Loucy (cell line): ENCODE measurements around the gene COL13A1.

Source experiments
- H2AFZ ChIP-seq: fragments of 200-600 bp; sonication (generic); 2 replicates; pipeline ENCODE4 v1.6.0; 2016; ENCODE audit warnings: antibody characterized with exemption, mild to moderate bottlenecking, low read length, moderate library complexity
- H3F3A ChIP-seq: fragments of 200-600 bp; 2 replicates; pipeline ENCODE4 v1.6.0; 2016; ENCODE audit warnings: antibody characterized with exemption, low read depth, mild to moderate bottlenecking
- H3K27me3 ChIP-seq: fragments of 200-600 bp; sonication (generic); 2 replicates; pipeline ENCODE4 v1.6.1; 2014; ENCODE audit warnings: low read length, mild to moderate bottlenecking; ENCODE audit not compliant: insufficient read depth, poor library complexity, severe bottlenecking
- H3K36me3 ChIP-seq: fragments of 200-600 bp; sonication (generic); 2 replicates; pipeline ENCODE4 v1.6.1; 2016; ENCODE audit warnings: low read length; ENCODE audit not compliant: insufficient read depth
- H3K4me1 ChIP-seq: fragments of 200-600 bp; sonication (generic); 2 replicates; pipeline ENCODE4 v1.5.1; 2014; ENCODE audit warnings: low read length, mild to moderate bottlenecking; ENCODE audit not compliant: insufficient read depth, poor library complexity, severe bottlenecking
- H3K4me2 ChIP-seq: fragments of 200-600 bp; sonication (generic); 2 replicates; pipeline ENCODE4 v1.6.0; 2014; ENCODE audit warnings: antibody characterized with exemption, low read length, low read depth, mild to moderate bottlenecking; ENCODE audit not compliant: poor library complexity, severe bottlenecking
- H3K4me3 ChIP-seq: fragments of 200-600 bp; sonication (generic); 2 replicates; pipeline ENCODE4 v1.5.1; 2014; ENCODE audit warnings: low read length, mild to moderate bottlenecking, mixed read lengths; ENCODE audit not compliant: poor library complexity, severe bottlenecking
- H3K79me2 ChIP-seq: fragments of 200-600 bp; sonication (generic); 2 replicates; pipeline ENCODE4 v1.6.1; 2014; ENCODE audit warnings: low read length; ENCODE audit not compliant: insufficient read depth
- H3K9ac ChIP-seq: fragments of 200-600 bp; sonication (generic); 2 replicates; pipeline ENCODE4 v1.6.0; 2014; ENCODE audit warnings: mild to moderate bottlenecking, low read depth, low read length, moderate library complexity; ENCODE audit not compliant: poor library complexity, severe bottlenecking
- H3K9me2 ChIP-seq: fragments of 200-600 bp; sonication (generic); replicated peaks from 2 replicates; pipeline ENCODE4 v1.6.1; 2016; ENCODE audit warnings: low read depth, low read length, mixed read lengths
- H3K9me3 ChIP-seq: fragments of 200-600 bp; sonication (generic); 2 replicates; pipeline ENCODE4 v1.6.1; 2014; ENCODE audit warnings: mild to moderate bottlenecking, antibody characterized with exemption, low read length, low read depth; ENCODE audit not compliant: insufficient read depth
- H4K20me1 ChIP-seq: fragments of 200-600 bp; sonication (generic); 2 replicates; pipeline ENCODE4 v1.6.0; 2014; ENCODE audit warnings: antibody characterized with exemption, low read length, mild to moderate bottlenecking; ENCODE audit not compliant: insufficient read depth, poor library complexity, severe bottlenecking
- CTCF ChIP-seq: fragments of 200-600 bp; sonication (generic); conservative IDR thresholded peaks from 2 replicates; pipeline ENCODE4 v1.5.1; 2014; ENCODE audit warnings: mild to moderate bottlenecking, antibody characterized with exemption, low read length
- EZH2phosphoT487 ChIP-seq: fragments of 200-600 bp; IDR thresholded peaks from 2 replicates; pipeline ENCODE4 v1.6.1; 2018; ENCODE audit warnings: antibody characterized with exemption, mild to moderate bottlenecking, moderate library complexity, borderline replicate concordance

COL13A1 gene

GRCh38 chr10:69828144-69828870 lies 26.6 kb downstream of the COL13A1 start:
- H3K4me2 ChIP-seq, result peak overlapping the region; percentile 5
- no peaks in the 10 kb centered on the region for H3K79me2 ChIP-seq
- H3K27me3 ChIP-seq, result no peaks in the 10 kb centered on the region
- H3F3A ChIP-seq, result no peaks in the 10 kb centered on the region
- H3K9ac ChIP-seq, result no peak overlapping the region
- no peak overlapping the region for H3K4me3 ChIP-seq
- H2AFZ ChIP-seq, result no peak overlapping the region
- no peaks in the 10 kb centered on the region for H3K9me2 ChIP-seq
- H3K36me3 ChIP-seq, result no peaks in the 10 kb centered on the region
- no peaks in the 10 kb centered on the region for H4K20me1 ChIP-seq
- H3K4me1 ChIP-seq, result peaks cover 26% of the 10 kb centered on the region
- TF ChIP-seq CTCF (no peak), EZH2phosphoT487 (no peak)
- no peaks in the 10 kb centered on the region for H3K9me3 ChIP-seq

DNA sequence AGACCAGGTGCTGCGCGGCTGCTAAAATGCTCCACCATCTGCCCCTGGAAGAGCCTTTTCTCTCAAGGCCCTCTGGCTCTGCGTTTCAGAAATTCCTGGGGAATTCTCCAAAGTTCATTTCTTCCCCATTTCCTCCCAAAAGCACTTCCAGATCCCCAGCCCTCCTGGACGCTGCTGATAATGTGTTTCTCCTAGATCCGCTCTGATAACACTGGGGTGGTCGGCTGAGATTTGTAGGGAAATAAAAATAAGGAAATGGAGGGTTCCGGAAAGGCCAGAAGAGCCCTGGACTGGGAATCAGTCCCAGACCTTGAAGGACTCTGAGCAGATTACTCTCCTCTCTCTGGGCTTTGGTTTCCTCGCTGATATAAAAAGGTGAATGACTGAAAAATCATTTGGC lies 28.1 kb downstream of the COL13A1 start:
- H3K4me1 ChIP-seq, result peaks cover 37% of the 10 kb centered on the region
- no peak overlapping the region for H3K4me2 ChIP-seq
- H2AFZ ChIP-seq, result no peak overlapping the region
- no peaks in the 10 kb centered on the region for H3K27me3 ChIP-seq
- H3F3A ChIP-seq, result no peaks in the 10 kb centered on the region
- H3K4me3 ChIP-seq, result no peak overlapping the region
- H4K20me1 ChIP-seq, result no peaks in the 10 kb centered on the region
- no peaks in the 10 kb centered on the region for H3K36me3 ChIP-seq
- H3K79me2 ChIP-seq, result no peaks in the 10 kb centered on the region
- no peak overlapping the region for H3K9ac ChIP-seq
- H3K9me3 ChIP-seq, result no peaks in the 10 kb centered on the region
- H3K9me2 ChIP-seq, result no peaks in the 10 kb centered on the region
- no peak for TF ChIP-seq CTCF
- no peak for TF ChIP-seq EZH2phosphoT487

GRCh38 chr10:69831231-69831855 lies 29.6 kb downstream of the COL13A1 start:
- no peaks in the 10 kb centered on the region for H3K79me2 ChIP-seq
- H3K9me2 ChIP-seq, result no peaks in the 10 kb centered on the region
- no peak overlapping the region for H3K4me3 ChIP-seq
- no peaks in the 10 kb centered on the region for H3K27me3 ChIP-seq
- no peak overlapping the region for H3K4me2 ChIP-seq
- peaks cover 8% of the 10 kb centered on the region; the same call in 1 of the 2 replicates for H3F3A ChIP-seq
- H3K36me3 ChIP-seq, result no peaks in the 10 kb centered on the region
- H3K9me3 ChIP-seq, result no peaks in the 10 kb centered on the region
- TF ChIP-seq EZH2phosphoT487 (no peak), CTCF (no peak)
- no peaks in the 10 kb centered on the region for H4K20me1 ChIP-seq
- peaks cover 53% of the 10 kb centered on the region for H3K4me1 ChIP-seq
- H2AFZ ChIP-seq, result no peak overlapping the region
- no peak overlapping the region for H3K9ac ChIP-seq
